Measurements from ENCODE around the gene JAK3.

Gene JAK3

GRCh38 chr19:17837972-17838371 lies 9.8 kb downstream of the JAK3 start:
- no peak for DNase-seq

GRCh38 chr19:17836530-17836929 lies 11.3 kb downstream of the JAK3 start:
- DNase-seq, result no peak

GRCh38 chr19:17835182-17836006 lies 12.4 kb downstream of the JAK3 start:
- no peak for DNase-seq

GRCh38 chr19:17834350-17835181 lies 13.2 kb downstream of the JAK3 start:
- DNase-seq, result no peak

GRCh38 chr19:17832443-17833208 lies 15.2 kb downstream of the JAK3 start:
- DNase-seq, result no peak

GRCh38 chr19:17831419-17831888 lies 16.3 kb downstream of the JAK3 start:
- no peak for DNase-seq

GRCh38 chr19:17830567-17831418 lies 17.0 kb downstream of the JAK3 start:
- DNase-seq, result peak; percentile 19

- no peak for DNase-seq
Measured at GRCh38 chr19:17829855-17830566, 17.8 kb downstream of the JAK3 start.

- no peak for DNase-seq
Measured at GRCh38 chr19:17826508-17827056, 21.2 kb downstream of the JAK3 start.

- no peak for DNase-seq
Measured at GRCh38 chr19:17824339-17824738, 23.4 kb downstream of the JAK3 start.

- no peak for DNase-seq
Measured at GRCh38 chr19:17821190-17821589, 26.6 kb downstream of the JAK3 start, which contains the start of gene INSL3. INSL3 (minus strand) TSS chr19:17821519; CDS start chr19:17821506, 13 bp downstream.

GRCh38 chr19:17817668-17818363 lies 30.0 kb downstream of the JAK3 start:
- DNase-seq, result no peak

- no peak for DNase-seq
Measured at GRCh38 chr19:17812099-17812498, 35.7 kb downstream of the JAK3 start.

- DNase-seq, result no peak
Measured at GRCh38 chr19:17811681-17812080, 36.1 kb downstream of the JAK3 start.

- DNase-seq, result no peak
Measured at GRCh38 chr19:17811103-17811502, 36.7 kb downstream of the JAK3 start.

GRCh38 chr19:17807731-17808316 lies 40.0 kb downstream of the JAK3 start:
- DNase-seq, result no peak

GRCh38 chr19:17806945-17807344 lies 40.8 kb downstream of the JAK3 start:
- no peak for DNase-seq

- DNase-seq, result no peak
Measured at GRCh38 chr19:17805427-17805826, 42.4 kb downstream of the JAK3 start.

GRCh38 chr19:17803264-17803896 lies 44.4 kb downstream of the JAK3 start:
- no peak for DNase-seq

Data from T-helper 9 cell (primary cell).